HepG2 (cell line): Measurements from ENCODE around the gene RNF38. TPM values are rescaled to one million over a fixed set of nuclear protein-coding genes. Genes with fewer than 3 reads are reported as not detected.

Source experiments
- AGO2 ChIP-seq: fragments of 200-400 bp; formaldehyde crosslinking; optimal IDR thresholded peaks from 2 replicates; pipeline ENCODE3; 2017; ENCODE audit warnings: mild to moderate bottlenecking, low read depth, low read length, moderate library complexity
- ATF7 ChIP-seq, 2 experiments: fragments of 450-650 bp in 1 of 2; sonication (generic) in 1 of 2; formaldehyde crosslinking in 1 of 2; IDR thresholded peaks; 2 replicates each; pipeline versions ENCODE4 v1.4.0 to v1.6.1; 2016 to 2020; ENCODE audit warnings: antibody characterized with exemption in 1 of 2, mild to moderate bottlenecking in 1 of 2, missing genetic modification reagents in 1 of 2
- DMAP1 ChIP-seq: IDR thresholded peaks from 2 replicates; pipeline ENCODE4 v1.6.1; 2016
- ESRRA ChIP-seq: sonication (generic); formaldehyde crosslinking; IDR thresholded peaks from 2 replicates; pipeline ENCODE4 v1.5.1; 2020; ENCODE audit warnings: mild to moderate bottlenecking, low read depth, missing genetic modification reagents
- FOXK1 ChIP-seq: sonication (generic); formaldehyde crosslinking; IDR thresholded peaks from 2 replicates; pipeline ENCODE4 v1.4.0; 2020; ENCODE audit warnings: low read depth, missing genetic modification reagents, borderline replicate concordance
- IRF2 ChIP-seq: IDR thresholded peaks from 2 replicates; pipeline ENCODE4 v1.6.1; 2018; ENCODE audit warnings: missing genetic modification reagents, missing compliant biosample characterization
- KDM2A ChIP-seq: sonication (generic); formaldehyde crosslinking; IDR thresholded peaks from 2 replicates; pipeline ENCODE4 v1.4.0; 2020; ENCODE audit warnings: low read depth, missing genetic modification reagents, borderline replicate concordance
- KMT2B ChIP-seq: IDR thresholded peaks from 2 replicates; pipeline ENCODE4 v1.6.1; 2016; ENCODE audit warnings: missing genetic modification reagents, missing compliant biosample characterization
- NCOR1 ChIP-seq: fragments of 200-600 bp; sonication (generic); IDR thresholded peaks from 2 replicates; pipeline ENCODE4 v1.7.0; 2017; ENCODE audit warnings: antibody characterized with exemption, low read length, borderline replicate concordance
- PAXIP1 ChIP-seq: sonication (generic); formaldehyde crosslinking; conservative IDR thresholded peaks from 2 replicates; pipeline ENCODE4 v1.4.0; 2020; ENCODE audit warnings: mild to moderate bottlenecking, missing genetic modification reagents, moderate library complexity
- POGZ ChIP-seq: sonication (generic); formaldehyde crosslinking; IDR thresholded peaks from 2 replicates; pipeline ENCODE4 v1.4.0; 2020; ENCODE audit warnings: mild to moderate bottlenecking, missing genetic modification reagents
- PPARG ChIP-seq: conservative IDR thresholded peaks from 2 replicates; pipeline ENCODE4 v1.6.1; 2016; ENCODE audit warnings: missing biosample characterization, missing genetic modification reagents
- TBX2 ChIP-seq: sonication (generic); formaldehyde crosslinking; IDR thresholded peaks from 2 replicates; pipeline ENCODE4 v1.5.0; 2020; ENCODE audit warnings: missing genetic modification reagents, mild to moderate bottlenecking, borderline replicate concordance
- TFDP1 ChIP-seq: IDR thresholded peaks from 2 replicates; pipeline ENCODE4 v1.6.1; 2016; ENCODE audit warnings: missing compliant biosample characterization, missing genetic modification reagents, borderline replicate concordance
- XRCC5 ChIP-seq: fragments of 200-400 bp; formaldehyde crosslinking; optimal IDR thresholded peaks from 2 replicates; pipeline ENCODE3; 2017; ENCODE audit warnings: mild to moderate bottlenecking, low read length
- ZNF382 ChIP-seq: sonication (generic); formaldehyde crosslinking; IDR thresholded peaks from 2 replicates; pipeline ENCODE4 v1.5.0; 2020; ENCODE audit warnings: missing genetic modification reagents, mild to moderate bottlenecking, borderline replicate concordance
- ZNF724P ChIP-seq: sonication (generic); formaldehyde crosslinking; IDR thresholded peaks from 2 replicates; pipeline ENCODE4 v1.8.0; 2022; ENCODE audit warnings: missing genetic modification reagents, borderline replicate concordance
- ZNF777 ChIP-seq: sonication (generic); formaldehyde crosslinking; IDR thresholded peaks from 2 replicates; pipeline ENCODE4 v1.4.0; 2020; ENCODE audit warnings: missing genetic modification reagents
- ZSCAN20 ChIP-seq: sonication (generic); formaldehyde crosslinking; IDR thresholded peaks from 2 replicates; pipeline ENCODE4 v1.4.0; 2020; ENCODE audit warnings: missing genetic modification reagents, mild to moderate bottlenecking, borderline replicate concordance
- ZSCAN30 ChIP-seq: sonication (generic); formaldehyde crosslinking; IDR thresholded peaks from 2 replicates; pipeline ENCODE4 v1.5.0; 2020; ENCODE audit warnings: mild to moderate bottlenecking, missing genetic modification reagents
- polyA plus RNA-seq, 8 experiments: library from polyadenylated mRNA; depleted of rRNA in 3 of 8; stranded (reverse) in 7 of 8; unstranded in 1 of 8; fragments of >200 nt; fragmentation: Illumina TruSeq in 4 of 8; extraction: Trizol in 4 of 8; gene quantifications; 2 replicates each; pipeline versions ENCODE4 v1.2.1 to v1.2.3, GENCODE V29; 2011 to 2016; ENCODE audit warnings: low read depth in 4 of 8, missing spikeins in 1 of 8, mixed read lengths in 1 of 8; ENCODE audit not compliant: insufficient read depth in 1 of 8
- total RNA-seq, 5 experiments: library from RNA; depleted of rRNA; stranded (reverse); fragments of >200 nt; fragmentation: Illumina TruSeq; extraction: Trizol; gene quantifications; 2 replicates each; pipeline ENCODE4 v1.2.3, GENCODE V29; 2016; ENCODE audit warnings: low read depth in 1 of 5
- TF ChIP-seq, protein P1 (sequence below): sonication (generic); formaldehyde crosslinking; conservative IDR thresholded peaks from 2 replicates; pipeline ENCODE4 v1.5.0; 2020; ENCODE audit warnings: missing genetic modification reagents
- TF ChIP-seq, protein P2 (sequence below): IDR thresholded peaks from 2 replicates; pipeline ENCODE4 v1.6.1; 2018; ENCODE audit warnings: missing genetic modification reagents

The RNF38 gene
- total and polyA plus RNA-seq, 2 of the 13 experiments (the other 11 are each of a cell fraction or from before 2014, with no cell fraction given): 9.1 to 32.1 TPM

GRCh38 chr9:36400332-36401163 lies 479 bp upstream of the RNF38 start (continued):
- TF ChIP-seq ZSCAN30 (CRISPR knock-in tag) (no peak), ZNF777 (CRISPR knock-in tag) (peak; percentile 69), TFDP1 (CRISPR knock-in tag) (peak; percentile 69; the same call in 1 of the 2 replicates), POGZ (CRISPR knock-in tag) (peak; percentile 69), NCOR1 (no peak), TBX2 (CRISPR knock-in tag) (peak; percentile 53), ZSCAN20 (CRISPR knock-in tag) (peak; percentile 58; the same call in 1 of the 2 replicates), XRCC5 (peak; percentile 74), DMAP1 (CRISPR knock-in tag) (peak; percentile 36), PAXIP1 (CRISPR knock-in tag) (peak; percentile 43), ATF7 (IDR thresholded peaks at IDR 0.05) (no peak), ATF7 (CRISPR knock-in tag; IDR thresholded peaks at IDR 0.05) (peak; percentile 86; the same call in 1 of the 2 replicates), ZNF724P (CRISPR knock-in tag) (peak; percentile 78; the same call in 1 of the 2 replicates), IRF2 (CRISPR knock-in tag) (0 out of 2 replicates have a peak, but pooled peaks have one; percentile 39), PPARG (CRISPR knock-in tag) (no peak), KDM2A (CRISPR knock-in tag) (peak; percentile 54), ESRRA (CRISPR knock-in tag) (0 out of 2 replicates have a peak, but pooled peaks have one; percentile 43), ZNF382 (CRISPR knock-in tag) (no peak), KMT2B (CRISPR knock-in tag) (peak; percentile 72), AGO2 (peak; percentile 85), FOXK1 (no peak; the same call in 1 of the 2 replicates)
- TF ChIP-seq, protein P1, sequence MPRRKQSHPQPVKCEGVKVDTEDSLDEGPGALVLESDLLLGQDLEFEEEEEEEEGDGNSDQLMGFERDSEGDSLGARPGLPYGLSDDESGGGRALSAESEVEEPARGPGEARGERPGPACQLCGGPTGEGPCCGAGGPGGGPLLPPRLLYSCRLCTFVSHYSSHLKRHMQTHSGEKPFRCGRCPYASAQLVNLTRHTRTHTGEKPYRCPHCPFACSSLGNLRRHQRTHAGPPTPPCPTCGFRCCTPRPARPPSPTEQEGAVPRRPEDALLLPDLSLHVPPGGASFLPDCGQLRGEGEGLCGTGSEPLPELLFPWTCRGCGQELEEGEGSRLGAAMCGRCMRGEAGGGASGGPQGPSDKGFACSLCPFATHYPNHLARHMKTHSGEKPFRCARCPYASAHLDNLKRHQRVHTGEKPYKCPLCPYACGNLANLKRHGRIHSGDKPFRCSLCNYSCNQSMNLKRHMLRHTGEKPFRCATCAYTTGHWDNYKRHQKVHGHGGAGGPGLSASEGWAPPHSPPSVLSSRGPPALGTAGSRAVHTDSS (CRISPR knock-in tag): 0 out of 2 replicates have a peak, but pooled peaks have one; percentile 16
- TF ChIP-seq, protein P2, sequence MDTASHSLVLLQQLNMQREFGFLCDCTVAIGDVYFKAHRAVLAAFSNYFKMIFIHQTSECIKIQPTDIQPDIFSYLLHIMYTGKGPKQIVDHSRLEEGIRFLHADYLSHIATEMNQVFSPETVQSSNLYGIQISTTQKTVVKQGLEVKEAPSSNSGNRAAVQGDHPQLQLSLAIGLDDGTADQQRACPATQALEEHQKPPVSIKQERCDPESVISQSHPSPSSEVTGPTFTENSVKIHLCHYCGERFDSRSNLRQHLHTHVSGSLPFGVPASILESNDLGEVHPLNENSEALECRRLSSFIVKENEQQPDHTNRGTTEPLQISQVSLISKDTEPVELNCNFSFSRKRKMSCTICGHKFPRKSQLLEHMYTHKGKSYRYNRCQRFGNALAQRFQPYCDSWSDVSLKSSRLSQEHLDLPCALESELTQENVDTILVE: no peak
